MM.1S (cell line): ENCODE results near the gene CHST15.
"Not testable (repeated sequence)": the region's sequence is repeated elsewhere in the genome, so short reads cannot be mapped to it uniquely, and the experiment has no call there.

ENCODE experiments used
- EZH2 ChIP-seq: fragments of 300-600 bp; sonication (generic); optimal IDR thresholded peaks from 2 replicates; pipeline ENCODE3; 2017; ENCODE audit warnings: low read depth, mild to moderate bottlenecking, antibody characterized with exemption, low read length, mixed read lengths
- EZH2phosphoT487 ChIP-seq: fragments of 300-600 bp; sonication (generic); IDR thresholded peaks from 2 replicates; pipeline ENCODE4 v1.6.1; 2018; ENCODE audit warnings: antibody characterized with exemption, low read length
- TF ChIP-seq, protein P1 (sequence below): fragments of 300-600 bp; sonication (generic); IDR thresholded peaks from 2 replicates; pipeline ENCODE4 v1.5.1; 2016; ENCODE audit warnings: antibody characterized with exemption, low read length, mixed read lengths

GRCh38 chr10:124100651-124101050, 7.3 kb upstream of the CHST15 start:
- TF ChIP-seq, protein P1, sequence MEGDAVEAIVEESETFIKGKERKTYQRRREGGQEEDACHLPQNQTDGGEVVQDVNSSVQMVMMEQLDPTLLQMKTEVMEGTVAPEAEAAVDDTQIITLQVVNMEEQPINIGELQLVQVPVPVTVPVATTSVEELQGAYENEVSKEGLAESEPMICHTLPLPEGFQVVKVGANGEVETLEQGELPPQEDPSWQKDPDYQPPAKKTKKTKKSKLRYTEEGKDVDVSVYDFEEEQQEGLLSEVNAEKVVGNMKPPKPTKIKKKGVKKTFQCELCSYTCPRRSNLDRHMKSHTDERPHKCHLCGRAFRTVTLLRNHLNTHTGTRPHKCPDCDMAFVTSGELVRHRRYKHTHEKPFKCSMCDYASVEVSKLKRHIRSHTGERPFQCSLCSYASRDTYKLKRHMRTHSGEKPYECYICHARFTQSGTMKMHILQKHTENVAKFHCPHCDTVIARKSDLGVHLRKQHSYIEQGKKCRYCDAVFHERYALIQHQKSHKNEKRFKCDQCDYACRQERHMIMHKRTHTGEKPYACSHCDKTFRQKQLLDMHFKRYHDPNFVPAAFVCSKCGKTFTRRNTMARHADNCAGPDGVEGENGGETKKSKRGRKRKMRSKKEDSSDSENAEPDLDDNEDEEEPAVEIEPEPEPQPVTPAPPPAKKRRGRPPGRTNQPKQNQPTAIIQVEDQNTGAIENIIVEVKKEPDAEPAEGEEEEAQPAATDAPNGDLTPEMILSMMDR: not testable (repeated sequence)
- not testable (repeated sequence) for TF ChIP-seq EZH2phosphoT487, EZH2
